ENCODE measurements around the gene SLC41A1. TPM values are rescaled to one million over a fixed set of nuclear protein-coding genes. Genes with fewer than 3 reads are reported as not detected.

The SLC41A1 gene
- total RNA-seq, 2 donors from 2014 or later, result 26.7 to 64.1 TPM

- TF ChIP-seq CTCF (IDR thresholded peaks at IDR 0.05), result no peak
Measured at GRCh38 chr1:205840146-205840923, 27.3 kb upstream of the SLC41A1 start.

GRCh38 chr1:205837382-205837970 lies 24.5 kb upstream of the SLC41A1 start:
- Histone ChIP-seq H3K27ac (no peak overlapping the region), H3K4me1 (ENCODE audit: control insufficient read depth in 1 of 2, low read depth in 2 of 2) (no peaks in the 10 kb centered on the region), H3K36me3 (no peaks in the 10 kb centered on the region), H3K9me3 (no peaks in the 10 kb centered on the region), H3K27me3 (replicated peaks; ENCODE audit: insufficient read depth) (no peaks in the 10 kb centered on the region), H3K4me3 (no peak overlapping the region)
- TF ChIP-seq CTCF (IDR thresholded peaks at IDR 0.05), result no peak
- ATAC-seq (ENCODE audit: insufficient number of reproducible peaks, low FRiP score, low read depth) (no peak), DNase-seq (ENCODE audit: low spot score) (no peak)

More at GRCh38 chr1:205840146-205840923, 27.3 kb upstream of the SLC41A1 start:
- Histone ChIP-seq H3K9me3 (no peaks in the 10 kb centered on the region), H3K27ac (no peak overlapping the region), H3K36me3 (no peaks in the 10 kb centered on the region), H3K4me3 (no peak overlapping the region), H3K27me3 (replicated peaks; ENCODE audit: insufficient read depth) (no peaks in the 10 kb centered on the region), H3K4me1 (ENCODE audit: control insufficient read depth in 1 of 2, low read depth in 2 of 2) (no peaks in the 10 kb centered on the region)
- DNase-seq (ENCODE audit: low spot score) (no peak), ATAC-seq (ENCODE audit: insufficient number of reproducible peaks, low FRiP score, low read depth) (no peak)

GRCh38 chr1:205834751-205835150 lies 21.8 kb upstream of the SLC41A1 start:
- Histone ChIP-seq H3K36me3 (no peaks in the 10 kb centered on the region), H3K9me3 (no peaks in the 10 kb centered on the region), H3K27me3 (replicated peaks; ENCODE audit: insufficient read depth) (no peaks in the 10 kb centered on the region), H3K27ac (no peak overlapping the region), H3K4me3 (no peak overlapping the region), H3K4me1 (ENCODE audit: control insufficient read depth in 1 of 2, low read depth in 2 of 2) (no peaks in the 10 kb centered on the region)
- no peak for TF ChIP-seq CTCF (IDR thresholded peaks at IDR 0.05)
- no peak for ATAC-seq (ENCODE audit: insufficient number of reproducible peaks, low FRiP score, low read depth)
- DNase-seq (ENCODE audit: low spot score), result no peak

GRCh38 chr1:205832326-205832751 lies 19.3 kb upstream of the SLC41A1 start:
- H3K27me3 ChIP-seq (replicated peaks; ENCODE audit: insufficient read depth), result no peaks in the 10 kb centered on the region
- no peaks in the 10 kb centered on the region for H3K9me3 ChIP-seq
- no peak for TF ChIP-seq CTCF (IDR thresholded peaks at IDR 0.05)
- ATAC-seq (ENCODE audit: insufficient number of reproducible peaks, low FRiP score, low read depth) (no peak), DNase-seq (ENCODE audit: low spot score) (no peak)
- H3K36me3 ChIP-seq, result no peaks in the 10 kb centered on the region
- no peak overlapping the region for H3K4me3 ChIP-seq
- H3K4me1 ChIP-seq (ENCODE audit: control insufficient read depth in 1 of 2, low read depth in 2 of 2), result peaks cover 2 to 5% of the 10 kb centered on the region in 2 donors
- no peak overlapping the region for H3K27ac ChIP-seq

- H3K4me1 ChIP-seq (ENCODE audit: control insufficient read depth in 1 of 2, low read depth in 2 of 2), result peaks cover 3 to 20% of the 10 kb centered on the region in 2 donors
- H3K36me3 ChIP-seq, result no peaks in the 10 kb centered on the region
- no peak overlapping the region for H3K4me3 ChIP-seq
- TF ChIP-seq CTCF (IDR thresholded peaks at IDR 0.05), result no peak
- H3K9me3 ChIP-seq, result no peaks in the 10 kb centered on the region
- ATAC-seq (ENCODE audit: insufficient number of reproducible peaks, low FRiP score, low read depth) (no peak), DNase-seq (ENCODE audit: low spot score) (no peak)
- H3K27ac ChIP-seq, result no peak overlapping the region
- H3K27me3 ChIP-seq (replicated peaks; ENCODE audit: insufficient read depth), result no peaks in the 10 kb centered on the region
Measured at GRCh38 chr1:205827623-205828022, 14.6 kb upstream of the SLC41A1 start.
